Thoracic aorta (tissue), 2 donors: ENCODE measurements around the gene SIRT7. TPM values are rescaled to one million over a fixed set of nuclear protein-coding genes. Genes with fewer than 3 reads are reported as not detected.

Source experiments
- ATAC-seq: fragments of 150-250 bp; one replicate; pipeline ENCODE4 v1.8.0; 2017; ENCODE audit warnings: low read depth; ENCODE audit not compliant: insufficient number of reproducible peaks, low FRiP score
- DNase-seq: peaks from one replicate; pipeline ENCODE4 v3.0.0-alpha.2; 2020; ENCODE audit warnings: low spot score
- H3K27ac ChIP-seq, 2 donors: fragments of 200-600 bp; sonication (generic); 1 replicate in 1 of 2; 2 replicates in 1 of 2; pipeline ENCODE4 v1.5.1; 2016; ENCODE audit warnings: mild to moderate bottlenecking in 2 of 2, moderate library complexity in 2 of 2
- H3K27me3 ChIP-seq: fragments of 200-600 bp; sonication (generic); replicated peaks from 2 replicates; pipeline ENCODE4 v1.6.0; 2016; ENCODE audit warnings: mild to moderate bottlenecking; ENCODE audit not compliant: insufficient read depth
- H3K36me3 ChIP-seq: fragments of 200-600 bp; sonication (generic); one replicate; pipeline ENCODE4 v1.5.1; 2016
- H3K4me1 ChIP-seq, 2 donors: fragments of 200-600 bp; sonication (generic); 1 replicate in 1 of 2; 2 replicates in 1 of 2; pipeline versions ENCODE4 v1.5.1 to v1.6.0; 2016; ENCODE audit warnings: low read depth in 2 of 2, mild to moderate bottlenecking in 1 of 2; ENCODE audit not compliant: control insufficient read depth in 1 of 2
- H3K4me3 ChIP-seq: fragments of 200-600 bp; sonication (generic); 2 replicates; pipeline ENCODE4 v1.5.1; 2016; ENCODE audit warnings: mild to moderate bottlenecking
- H3K9me3 ChIP-seq: fragments of 200-600 bp; sonication (generic); 2 replicates; pipeline ENCODE4 v1.5.1; 2016
- CTCF ChIP-seq: fragments of 200-600 bp; sonication (generic); IDR thresholded peaks from one replicate; pipeline ENCODE4 v1.5.1; 2019; ENCODE audit warnings: antibody characterized with exemption
- total RNA-seq, 2 donors: library from RNA; depleted of rRNA; stranded (reverse); fragments of >200 nt; gene quantifications; one replicate each; pipeline versions ENCODE4 v1.1.0 to v1.2.3, GENCODE V29; 2016

The SIRT7 gene
- 10 to 100 TPM; 15.8 to 41.3 TPM for total RNA-seq

GRCh38 chr17:81917565-81918332 lies at the start of gene SIRT7:
SIRT7 (minus strand) TSS chr17:81918176; CDS start chr17:81918131, 45 bp downstream.
- no peak for DNase-seq
- no peak for TF ChIP-seq CTCF
- ATAC-seq: no peak
- Histone ChIP-seq H3K4me3 (peak within 1 kb of the TSS; percentile 92), H3K36me3 (peaks cover 40% of the 10 kb centered on the region), H3K4me1 (peaks cover 24 to 28% of the 10 kb centered on the region in 2 donors), H3K27me3 (no peaks in the 10 kb centered on the region), H3K9me3 (no peaks in the 10 kb centered on the region), H3K27ac (peak within 1 kb of the TSS; percentile 27 to 63)

GRCh38 chr17:81967244-81967532 lies 49.2 kb upstream of the SIRT7 start:
- ATAC-seq: no peak

GRCh38 chr17:81966343-81967243 lies 48.6 kb upstream of the SIRT7 start:
- DNase-seq (no peak), ATAC-seq (no peak)
- H3K27ac ChIP-seq: no peak overlapping the region
- H3K36me3 ChIP-seq: no peaks in the 10 kb centered on the region
- TF ChIP-seq CTCF: no peak
- no peaks in the 10 kb centered on the region for H3K9me3 ChIP-seq
- H3K27me3 ChIP-seq: no peaks in the 10 kb centered on the region
- H3K4me1 ChIP-seq: peaks cover 0 to 11% of the 10 kb centered on the region in 2 donors
- H3K4me3 ChIP-seq: no peak overlapping the region

More at GRCh38 chr17:81967244-81967532, 49.2 kb upstream of the SIRT7 start:
- DNase-seq: no peak
- H3K27ac ChIP-seq: no peak overlapping the region
- no peaks in the 10 kb centered on the region for H3K36me3 ChIP-seq
- H3K4me3 ChIP-seq: no peak overlapping the region
- no peak for TF ChIP-seq CTCF
- no peaks in the 10 kb centered on the region for H3K9me3 ChIP-seq
- H3K27me3 ChIP-seq: no peaks in the 10 kb centered on the region
- H3K4me1 ChIP-seq: peaks cover 0 to 7% of the 10 kb centered on the region in 2 donors

GRCh38 chr17:81964081-81964849 lies 46.3 kb upstream of the SIRT7 start:
- Histone ChIP-seq H3K27ac (no peak overlapping the region), H3K9me3 (no peaks in the 10 kb centered on the region), H3K36me3 (no peaks in the 10 kb centered on the region), H3K4me3 (no peak overlapping the region), H3K4me1 (peaks cover 5 to 27% of the 10 kb centered on the region in 2 donors), H3K27me3 (peaks cover 9% of the 10 kb centered on the region)
- DNase-seq: no peak
- no peak for TF ChIP-seq CTCF
- no peak for ATAC-seq
